Activated naive CD8-positive, alpha-beta T cell treated with anti-CD3 and anti-CD28 coated beads, Interleukin-2, amount 50 U/mL, for 16 hours (primary cell): ENCODE measurements around the gene RNPEPL1.

Source experiments
- DNase-seq: peaks from one replicate; pipeline ENCODE4 v3.0.0-alpha.2; 2020; ENCODE audit warnings: low read depth, low spot score

Gene RNPEPL1

GRCh38 chr2:240576436-240577205 is 8.3 kb downstream of the RNPEPL1 start:
- DNase-seq = no peak

DNA sequence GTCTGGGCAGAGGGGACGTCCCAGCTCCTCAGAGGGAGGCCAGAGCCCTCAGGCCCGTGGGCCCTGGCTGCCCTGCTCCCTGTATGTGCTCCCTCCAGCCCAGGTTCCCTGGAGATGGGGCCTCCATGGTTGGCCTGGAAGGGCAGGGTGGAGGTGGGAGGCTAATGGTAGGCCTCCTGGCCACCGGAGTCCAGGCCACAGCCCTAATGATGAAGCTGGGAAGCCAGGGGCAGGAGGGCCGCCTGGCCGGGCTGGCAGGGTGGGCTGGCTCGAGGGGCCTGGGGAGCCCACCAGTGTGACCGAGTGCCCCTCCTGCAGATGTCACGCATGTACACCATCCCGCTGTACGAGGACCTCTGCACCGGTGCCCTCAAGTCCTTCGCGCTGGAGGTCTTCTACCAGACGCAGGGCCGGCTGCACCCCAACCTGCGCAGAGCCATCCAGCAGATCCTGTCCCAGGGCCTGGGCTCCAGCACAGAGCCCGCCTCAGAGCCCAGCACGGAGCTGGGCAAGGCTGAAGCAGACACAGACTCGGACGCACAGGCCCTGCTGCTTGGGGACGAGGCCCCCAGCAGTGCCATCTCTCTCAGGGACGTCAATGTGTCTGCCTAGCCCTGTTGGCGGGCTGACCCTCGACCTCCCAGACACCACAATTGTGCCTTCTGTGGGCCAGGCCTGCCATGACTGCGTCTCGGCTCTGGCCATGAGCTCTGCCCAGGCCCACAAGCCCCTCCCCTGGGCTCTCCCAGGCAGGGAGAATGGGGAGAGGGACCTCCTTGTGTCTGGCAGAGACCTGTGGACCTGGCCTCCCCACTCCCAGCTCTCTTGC is 9.2 kb downstream of the RNPEPL1 start:
- DNase-seq = no peak

- DNase-seq = no peak
These were observed 9.8 kb downstream of the RNPEPL1 start for GRCh38 chr2:240578110-240578450.

GRCh38 chr2:240578488-240578887 is 10.2 kb downstream of the RNPEPL1 start:
- DNase-seq = no peak

DNA sequence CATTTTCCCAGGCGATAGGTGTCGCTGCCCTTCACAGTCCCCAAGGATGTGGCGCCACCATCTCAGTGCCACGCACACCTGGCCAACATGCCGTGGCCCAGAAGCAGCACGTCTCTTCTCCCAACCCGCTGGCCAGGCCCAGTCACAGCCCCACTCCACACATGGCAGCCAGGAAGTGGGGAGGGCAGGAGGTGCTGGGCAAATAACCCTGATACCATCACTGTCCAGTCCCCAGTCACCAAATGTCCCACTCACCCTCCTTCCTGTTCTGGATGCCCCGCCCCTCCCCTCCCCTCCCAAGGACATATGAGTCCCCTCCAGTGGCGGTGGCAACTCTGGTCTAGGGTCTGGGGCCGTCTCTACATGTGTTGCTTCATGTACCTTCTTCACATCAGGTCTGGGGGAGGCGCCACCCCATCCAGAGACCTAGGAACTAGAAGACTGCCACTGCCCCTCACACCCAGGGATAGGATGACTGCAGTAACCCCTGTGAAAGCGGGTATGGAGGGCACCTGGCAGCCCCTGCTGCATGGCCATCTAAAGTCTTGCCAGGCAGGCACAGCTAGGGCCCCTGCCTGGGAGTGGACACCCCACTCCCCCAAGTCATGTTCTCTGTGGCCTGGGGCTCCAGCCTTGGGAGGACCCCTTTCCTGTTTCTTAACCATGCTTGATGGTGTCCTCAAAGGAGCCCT is 10.9 kb downstream of the RNPEPL1 start:
- DNase-seq = no peak

DNA sequence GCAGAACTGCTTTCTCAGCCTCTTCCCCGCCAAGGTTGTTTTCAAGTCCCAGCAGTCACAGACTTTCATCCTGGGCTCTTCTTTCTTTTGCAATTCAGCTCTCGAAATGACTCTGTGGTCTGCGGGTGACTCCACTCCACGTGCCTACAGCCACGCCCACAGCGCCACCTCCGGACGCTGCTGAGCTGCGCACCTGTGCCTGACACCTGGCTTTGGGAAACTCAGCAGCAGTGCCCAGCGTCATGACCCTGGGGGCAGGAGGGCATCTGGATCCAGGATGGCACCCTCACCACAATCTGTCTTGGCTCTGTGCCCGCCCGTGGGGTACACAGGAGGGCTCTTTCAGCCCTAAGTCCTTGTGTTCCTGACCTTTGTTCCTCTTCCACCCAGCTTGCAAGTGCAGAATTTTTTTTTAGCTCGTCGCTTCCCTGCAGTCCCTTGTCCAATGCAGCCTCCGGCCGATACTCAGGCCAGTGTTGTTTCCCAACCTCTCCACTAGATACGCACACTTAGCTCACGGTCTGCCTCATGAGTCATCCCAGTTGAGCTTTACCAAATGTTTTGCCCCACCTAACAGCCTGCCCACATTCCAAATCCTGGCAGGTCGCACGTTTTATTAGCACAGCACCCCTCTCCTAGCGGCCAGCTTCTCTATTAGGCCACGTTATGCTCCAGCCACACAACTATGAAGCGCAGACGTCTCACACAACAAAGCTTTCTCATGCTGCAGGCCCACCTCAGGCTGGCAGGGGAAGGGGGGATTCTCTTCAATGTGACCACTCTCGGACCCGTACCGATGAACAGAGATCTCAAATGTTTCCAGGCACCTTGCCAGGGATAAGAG is 11.7 kb downstream of the RNPEPL1 start:
- peak; percentile 21 for DNase-seq

DNA sequence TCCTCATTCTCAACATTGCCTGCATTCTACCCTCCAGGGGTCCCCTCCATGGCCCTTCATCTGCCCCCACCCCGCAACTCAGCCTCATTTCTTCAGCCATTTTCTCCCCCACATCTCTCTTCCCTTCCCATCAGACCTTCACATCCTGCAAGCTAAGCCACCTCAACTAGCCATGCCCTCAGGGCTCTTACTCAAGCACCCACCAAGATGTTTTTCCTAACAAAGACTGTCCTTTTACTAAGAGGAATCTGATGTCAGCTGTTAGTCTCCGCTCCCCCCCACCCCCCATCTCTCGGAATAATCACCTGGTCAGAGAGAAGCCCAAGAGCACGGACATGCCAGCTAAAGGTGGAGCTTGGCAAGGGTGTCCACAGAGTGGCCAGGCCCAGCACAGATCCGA is 13.5 kb downstream of the RNPEPL1 start:
- no peak for DNase-seq

GRCh38 chr2:240582781-240583180 is 14.5 kb downstream of the RNPEPL1 start:
- DNase-seq = no peak

DNA sequence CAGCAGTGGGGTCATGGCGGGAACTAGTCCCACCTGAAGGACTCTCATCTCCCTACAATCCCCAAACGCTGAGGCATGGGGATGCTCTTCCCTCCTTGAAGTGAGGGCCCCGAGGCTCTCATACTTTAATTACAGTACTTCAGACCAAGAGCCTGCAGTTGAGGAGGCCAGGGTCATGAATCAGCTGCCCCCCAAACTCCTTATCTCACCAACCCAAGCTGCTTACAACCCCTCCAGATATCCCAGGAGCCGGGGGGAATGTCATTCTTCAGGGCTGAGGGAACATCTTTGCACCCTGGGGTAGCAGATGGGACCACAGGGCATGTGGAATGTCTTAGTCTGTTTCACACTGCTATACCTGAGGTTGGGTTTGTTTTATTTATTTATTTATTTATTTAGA is 15.5 kb downstream of the RNPEPL1 start:
- DNase-seq = no peak

DNA sequence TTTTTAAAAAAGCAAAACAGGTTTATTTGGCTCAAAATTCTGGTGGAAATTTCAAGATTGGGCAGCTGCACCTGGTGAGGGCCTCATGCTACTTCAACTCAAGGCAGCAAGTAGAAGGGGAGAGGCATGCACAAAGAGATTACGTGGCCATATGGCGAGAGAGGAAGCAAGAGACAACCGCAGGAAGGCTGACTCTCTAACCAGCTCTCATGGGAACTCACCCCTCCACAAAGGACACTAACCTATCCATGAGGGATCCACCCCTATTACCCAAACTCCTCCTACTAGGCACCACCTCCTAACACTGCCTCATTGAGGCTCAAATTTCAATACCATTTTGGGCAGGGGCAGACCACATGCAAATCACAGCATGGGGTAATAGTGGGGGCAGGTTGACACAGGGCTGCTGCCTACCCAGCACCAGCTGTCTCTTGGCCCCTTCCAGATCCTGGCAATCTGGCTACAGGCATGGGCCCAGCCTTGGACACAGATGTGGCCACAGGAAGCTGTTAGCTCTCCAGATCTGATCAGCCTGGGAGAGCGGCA is 16.3 kb downstream of the RNPEPL1 start:
- no peak for DNase-seq

GRCh38 chr2:240585101-240585500 is 16.8 kb downstream of the RNPEPL1 start:
- no peak for DNase-seq

GRCh38 chr2:240585681-240586197 is 17.5 kb downstream of the RNPEPL1 start:
- no peak for DNase-seq

DNA sequence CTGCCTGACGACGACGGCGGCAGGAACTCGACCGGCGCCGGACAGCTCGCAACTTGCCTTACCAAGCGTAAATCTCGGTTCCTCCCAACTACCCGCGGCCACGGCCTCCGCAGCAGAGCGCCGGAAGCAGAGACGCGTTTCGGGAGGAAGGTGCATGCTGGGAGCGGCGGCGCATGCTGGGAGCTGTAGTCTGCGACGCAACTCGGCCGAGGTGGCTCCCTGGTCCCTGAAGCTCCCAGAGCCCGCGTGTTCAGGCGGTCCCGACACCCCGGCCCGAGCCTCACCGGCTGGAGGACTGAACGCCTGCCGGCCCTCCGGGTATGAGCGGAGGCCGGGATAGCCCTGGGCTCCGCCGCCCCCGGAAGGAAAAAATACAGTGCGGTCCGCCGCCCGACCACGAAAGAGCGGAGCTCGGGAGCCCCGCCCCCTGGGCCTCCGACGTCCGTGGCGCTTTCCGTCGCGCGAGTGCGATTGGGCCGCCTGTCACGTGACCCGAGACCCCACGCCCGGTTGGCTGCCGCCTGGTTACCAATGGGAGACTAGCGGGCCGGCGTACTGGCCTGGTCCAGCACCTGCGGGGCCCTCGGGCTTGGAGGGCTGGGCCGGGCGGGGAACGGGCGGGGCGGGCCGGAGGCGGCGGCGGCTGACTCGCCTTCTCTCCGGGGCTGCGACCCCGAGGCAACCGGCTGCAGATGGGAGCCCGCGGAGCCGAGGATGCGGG is 18.1 kb downstream of the RNPEPL1 start, which contains the start of gene CAPN10:
Gene CAPN10, plus strand, starts transcription at position 537 of the 721 bp plus-strand sequence. Its CDS starts 178 bp downstream, at position 715.
- DNase-seq = peak; percentile 90

- peak; percentile 34 for DNase-seq
These were observed 18.9 kb downstream of the RNPEPL1 start for GRCh38 chr2:240586919-240587800.

DNA sequence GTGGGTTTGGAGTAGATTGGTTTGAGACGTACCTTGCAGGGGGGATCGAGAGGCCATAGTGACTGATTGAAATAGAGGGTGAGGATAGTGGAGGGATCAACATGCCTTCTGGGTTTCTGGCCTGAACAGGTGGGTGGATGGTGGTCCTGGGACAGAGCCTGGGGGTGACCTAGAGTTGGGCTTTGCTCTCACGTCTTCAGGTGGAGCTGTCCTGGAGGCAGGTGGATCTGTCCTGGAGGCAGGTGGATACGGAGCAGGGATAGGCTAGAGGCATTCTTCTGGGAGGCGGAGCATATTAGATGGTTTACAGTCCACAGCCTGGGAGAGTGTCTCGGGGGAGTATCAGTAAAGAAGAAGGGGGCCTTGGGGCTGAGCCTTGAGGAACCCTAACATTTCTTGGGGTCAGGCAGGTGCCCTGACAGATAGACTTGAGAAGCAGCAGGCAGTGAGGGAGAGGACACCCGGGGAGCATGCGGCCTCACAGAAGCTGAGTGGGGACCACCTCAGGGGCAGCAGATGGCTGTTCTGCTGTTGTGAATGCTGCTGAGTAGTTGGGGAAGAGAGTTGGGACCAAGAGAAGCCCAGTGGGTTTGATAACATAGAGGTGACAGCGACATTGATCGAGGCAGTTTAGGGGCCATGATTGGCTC is 19.8 kb downstream of the RNPEPL1 start:
- no peak for DNase-seq

- no peak for DNase-seq
These were observed 20.4 kb downstream of the RNPEPL1 start for GRCh38 chr2:240588669-240589068.

DNA sequence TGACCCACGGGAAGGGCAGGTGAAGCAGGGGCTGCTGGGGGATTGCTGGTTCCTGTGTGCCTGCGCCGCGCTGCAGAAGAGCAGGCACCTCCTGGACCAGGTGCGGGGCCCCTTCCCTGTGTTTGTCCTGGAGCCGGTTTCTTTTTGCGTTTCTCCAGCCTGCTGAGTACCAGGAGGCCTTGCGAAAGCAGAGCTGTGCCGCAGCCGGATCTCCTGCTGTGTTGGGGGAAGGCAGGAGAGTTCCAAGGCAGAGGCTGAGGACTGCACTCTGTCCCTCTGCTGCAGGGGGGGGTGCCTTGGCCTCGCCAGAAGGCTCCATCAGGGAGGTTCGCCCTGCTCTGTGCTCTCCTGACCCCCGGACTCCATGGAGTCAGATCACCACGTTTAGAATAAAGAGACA is 21.1 kb downstream of the RNPEPL1 start:
- DNase-seq = no peak

- DNase-seq = no peak
These were observed 21.7 kb downstream of the RNPEPL1 start for GRCh38 chr2:240589850-240590525.
